Measurements from ENCODE around the gene ANXA4. TPM values are rescaled to one million over a fixed set of nuclear protein-coding genes. Genes with fewer than 3 reads are reported as not detected.
"Not testable (repeated sequence)": the region's sequence is repeated elsewhere in the genome, so short reads cannot be mapped to it uniquely, and the experiment has no call there.

Gene ANXA4
- total and polyA plus RNA-seq, 4 donors = 17.6 to 135 (median 59.4) TPM

GRCh38 chr2:69830045-69830905 lies 88.3 kb downstream of the ANXA4 start:
- peak; percentile 55 for DNase-seq (ENCODE audit: low spot score)

GRCh38 chr2:69830906-69831241 lies 88.9 kb downstream of the ANXA4 start:
- H3K36me3 ChIP-seq (ENCODE audit: control insufficient read depth in 4 of 4, insufficient read depth in 3 of 4, low read depth in 1 of 4, low read length in 3 of 4); DNase-seq (ENCODE audit: low spot score); H3K27me3 ChIP-seq (ENCODE audit: control insufficient read depth in 4 of 4, insufficient read depth in 4 of 4, low read length in 3 of 4); H3K9ac ChIP-seq (ENCODE audit: low read depth in 1 of 2, low read length in 2 of 2); H3K27ac ChIP-seq (ENCODE audit: low read depth in 1 of 2, low read length in 2 of 2); H3K9me3 ChIP-seq (ENCODE audit: control insufficient read depth in 4 of 4, low read length in 3 of 4): not testable (repeated sequence)
- peak overlapping the region in 1 of 3 donors; percentile 0 for H3K4me3 ChIP-seq (ENCODE audit: low read depth in 1 of 3, low read length in 3 of 3)
- 89% methylated on average over 13 of the region's 13 CpGs for WGBS
- peaks cover 3 to 19% (median 10%) of the 10 kb centered on the region in 4 donors for H3K4me1 ChIP-seq (ENCODE audit: control insufficient read depth in 4 of 4, insufficient read depth in 4 of 4, low read length in 3 of 4)

More at GRCh38 chr2:69830045-69830905, 88.3 kb downstream of the ANXA4 start:
- no peaks in the 10 kb centered on the region for H3K27me3 ChIP-seq (ENCODE audit: control insufficient read depth in 4 of 4, insufficient read depth in 4 of 4, low read length in 3 of 4)
- H3K9me3 ChIP-seq (ENCODE audit: control insufficient read depth in 4 of 4, low read length in 3 of 4) = no peaks in the 10 kb centered on the region
- H3K36me3 ChIP-seq (ENCODE audit: control insufficient read depth in 4 of 4, insufficient read depth in 3 of 4, low read depth in 1 of 4, low read length in 3 of 4) = peaks cover 0 to 2% (median 0%) of the 10 kb centered on the region in 4 donors
- peak overlapping the region; percentile 73 to 86 (median 81) for H3K4me3 ChIP-seq (ENCODE audit: low read depth in 1 of 3, low read length in 3 of 3)
- H3K27ac ChIP-seq (ENCODE audit: low read depth in 1 of 2, low read length in 2 of 2) = peak overlapping the region; percentile 87 to 96
- peak overlapping the region; percentile 61 to 69 for H3K9ac ChIP-seq (ENCODE audit: low read depth in 1 of 2, low read length in 2 of 2)
- TF ChIP-seq JUND (IDR thresholded peaks at IDR 0.05) (no peak), ZBTB33 (IDR thresholded peaks at IDR 0.05) (no peak), GABPA (IDR thresholded peaks at IDR 0.05 in 1 of 2, conservative IDR thresholded peaks at IDR 0.05 in 1 of 2) (no peak), ATF3 (IDR thresholded peaks at IDR 0.05) (no peak), HNF4A (conservative IDR thresholded peaks at IDR 0.05) (peak in 1 of 2 donors; percentile 37), CTCF (IDR thresholded peaks at IDR 0.05; ENCODE audit: low read depth, low read length, missing input control) (no peak), RAD21 (IDR thresholded peaks at IDR 0.05) (no peak), RXRA (IDR thresholded peaks at IDR 0.05) (peak in 1 of 2 donors; percentile 5)
- peaks cover 3 to 19% (median 10%) of the 10 kb centered on the region in 4 donors for H3K4me1 ChIP-seq (ENCODE audit: control insufficient read depth in 4 of 4, insufficient read depth in 4 of 4, low read length in 3 of 4)
- WGBS = 2% methylated on average over 45 of the region's 45 CpGs

GRCh38 chr2:69831354-69831905 lies 89.5 kb downstream of the ANXA4 start:
- Histone ChIP-seq H3K36me3 (ENCODE audit: control insufficient read depth in 4 of 4, insufficient read depth in 3 of 4, low read depth in 1 of 4, low read length in 3 of 4) (peaks cover 0 to 2% (median 0%) of the 10 kb centered on the region in 4 donors), H3K4me3 (ENCODE audit: low read depth in 1 of 3, low read length in 3 of 3) (no peak overlapping the region), H3K9ac (ENCODE audit: low read depth in 1 of 2, low read length in 2 of 2) (no peak overlapping the region), H3K27me3 (ENCODE audit: control insufficient read depth in 4 of 4, insufficient read depth in 4 of 4, low read length in 3 of 4) (no peaks in the 10 kb centered on the region), H3K9me3 (ENCODE audit: control insufficient read depth in 4 of 4, low read length in 3 of 4) (no peaks in the 10 kb centered on the region), H3K4me1 (ENCODE audit: control insufficient read depth in 4 of 4, insufficient read depth in 4 of 4, low read length in 3 of 4) (peaks cover 3 to 19% (median 10%) of the 10 kb centered on the region in 4 donors), H3K27ac (ENCODE audit: low read depth in 1 of 2, low read length in 2 of 2) (no peak overlapping the region)
- TF ChIP-seq HNF4G (IDR thresholded peaks at IDR 0.05) (no peak), YY1 (IDR thresholded peaks at IDR 0.05) (no peak), FOXA1 (IDR thresholded peaks at IDR 0.05) (no peak), RXRA (IDR thresholded peaks at IDR 0.05) (no peak)
- DNase-seq (ENCODE audit: low spot score) = no peak
- 96% methylated on average over 6 of the region's 6 CpGs for WGBS

Data from liver (tissue), 9 donors.